ENCODE measurements around the gene SRL.

DNA sequence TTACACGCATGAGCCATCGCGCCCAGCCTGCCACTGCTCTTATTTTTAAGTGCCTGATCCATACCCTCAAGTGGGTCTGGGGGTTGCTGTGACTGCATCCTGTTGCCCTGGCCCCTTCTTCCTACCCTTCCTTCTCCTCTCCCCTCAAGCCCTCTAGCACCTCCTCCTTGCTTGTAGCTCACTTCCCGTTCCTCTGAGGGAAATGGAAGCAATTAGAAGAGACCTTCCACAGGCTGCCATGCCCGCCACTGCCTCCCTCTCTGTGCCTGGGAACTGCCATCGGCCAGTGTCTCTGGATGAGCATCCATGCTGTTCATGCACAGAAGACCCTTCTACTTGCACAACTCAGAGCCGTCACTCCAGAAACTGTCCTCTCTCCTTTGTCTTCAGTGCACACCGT, 41.6 kb upstream of the SRL start:
- no peak for TF ChIP-seq POLR2A (IDR thresholded peaks at IDR 0.05)
- TF ChIP-seq, protein P1, sequence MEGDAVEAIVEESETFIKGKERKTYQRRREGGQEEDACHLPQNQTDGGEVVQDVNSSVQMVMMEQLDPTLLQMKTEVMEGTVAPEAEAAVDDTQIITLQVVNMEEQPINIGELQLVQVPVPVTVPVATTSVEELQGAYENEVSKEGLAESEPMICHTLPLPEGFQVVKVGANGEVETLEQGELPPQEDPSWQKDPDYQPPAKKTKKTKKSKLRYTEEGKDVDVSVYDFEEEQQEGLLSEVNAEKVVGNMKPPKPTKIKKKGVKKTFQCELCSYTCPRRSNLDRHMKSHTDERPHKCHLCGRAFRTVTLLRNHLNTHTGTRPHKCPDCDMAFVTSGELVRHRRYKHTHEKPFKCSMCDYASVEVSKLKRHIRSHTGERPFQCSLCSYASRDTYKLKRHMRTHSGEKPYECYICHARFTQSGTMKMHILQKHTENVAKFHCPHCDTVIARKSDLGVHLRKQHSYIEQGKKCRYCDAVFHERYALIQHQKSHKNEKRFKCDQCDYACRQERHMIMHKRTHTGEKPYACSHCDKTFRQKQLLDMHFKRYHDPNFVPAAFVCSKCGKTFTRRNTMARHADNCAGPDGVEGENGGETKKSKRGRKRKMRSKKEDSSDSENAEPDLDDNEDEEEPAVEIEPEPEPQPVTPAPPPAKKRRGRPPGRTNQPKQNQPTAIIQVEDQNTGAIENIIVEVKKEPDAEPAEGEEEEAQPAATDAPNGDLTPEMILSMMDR (IDR thresholded peaks at IDR 0.05), result no peak
